HG02623 (cell line): Measurements from ENCODE around the gene GAGE1.
"Not testable (repeated sequence)": the region's sequence is repeated elsewhere in the genome, so short reads cannot be mapped to it uniquely, and the experiment has no call there.

Source experiments
- ATAC-seq: cut with Tn5 transposase; IDR thresholded peaks from one replicate; pipeline ENCODE4 v1.9.1; 2021; ENCODE audit warnings: moderate library complexity; ENCODE audit not compliant: unreplicated experiment

GAGE1 gene, protein sequence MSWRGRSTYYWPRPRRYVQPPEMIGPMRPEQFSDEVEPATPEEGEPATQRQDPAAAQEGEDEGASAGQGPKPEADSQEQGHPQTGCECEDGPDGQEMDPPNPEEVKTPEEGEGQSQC

DNA sequence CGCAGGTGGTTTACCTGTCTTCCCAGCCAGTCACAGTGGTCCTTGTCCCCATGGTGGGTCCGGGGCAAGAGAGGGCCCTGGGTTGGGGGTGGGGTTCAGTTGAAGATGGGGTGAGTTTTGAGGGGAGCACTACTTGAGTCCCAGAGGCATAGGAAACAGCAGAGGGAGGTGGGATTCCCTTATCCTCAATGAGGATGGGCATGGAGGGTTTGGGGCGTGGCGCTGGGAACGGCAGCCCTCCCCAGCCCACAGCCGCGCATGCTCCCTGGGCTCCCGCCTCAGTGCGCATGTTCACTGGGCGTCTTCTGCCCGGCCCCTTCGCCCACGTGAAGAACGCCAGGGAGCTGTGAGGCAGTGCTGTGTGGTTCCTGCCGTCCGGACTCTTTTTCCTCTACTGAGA lies at the start of gene GAGE1:
TSS of gene GAGE1 (plus strand) at position 301 of the 400 bp plus-strand sequence. CDS start 1,155 bp downstream, outside the sequence.
- not testable (repeated sequence) for ATAC-seq

DNA sequence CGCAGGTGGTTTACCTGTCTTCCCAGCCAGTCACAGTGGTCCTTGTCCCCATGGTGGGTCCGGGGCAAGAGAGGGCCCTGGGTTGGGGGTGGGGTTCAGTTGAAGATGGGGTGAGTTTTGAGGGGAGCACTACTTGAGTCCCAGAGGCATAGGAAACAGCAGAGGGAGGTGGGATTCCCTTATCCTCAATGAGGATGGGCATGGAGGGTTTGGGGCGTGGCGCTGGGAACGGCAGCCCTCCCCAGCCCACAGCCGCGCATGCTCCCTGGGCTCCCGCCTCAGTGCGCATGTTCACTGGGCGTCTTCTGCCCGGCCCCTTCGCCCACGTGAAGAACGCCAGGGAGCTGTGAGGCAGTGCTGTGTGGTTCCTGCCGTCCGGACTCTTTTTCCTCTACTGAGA lies 47.8 kb upstream of the GAGE1 start, which contains the start of gene GAGE12E:
TSS of gene GAGE12E (plus strand) at position 301 of the 400 bp plus-strand sequence. CDS start 1,155 bp downstream, outside the sequence.
- not testable (repeated sequence) for ATAC-seq

DNA sequence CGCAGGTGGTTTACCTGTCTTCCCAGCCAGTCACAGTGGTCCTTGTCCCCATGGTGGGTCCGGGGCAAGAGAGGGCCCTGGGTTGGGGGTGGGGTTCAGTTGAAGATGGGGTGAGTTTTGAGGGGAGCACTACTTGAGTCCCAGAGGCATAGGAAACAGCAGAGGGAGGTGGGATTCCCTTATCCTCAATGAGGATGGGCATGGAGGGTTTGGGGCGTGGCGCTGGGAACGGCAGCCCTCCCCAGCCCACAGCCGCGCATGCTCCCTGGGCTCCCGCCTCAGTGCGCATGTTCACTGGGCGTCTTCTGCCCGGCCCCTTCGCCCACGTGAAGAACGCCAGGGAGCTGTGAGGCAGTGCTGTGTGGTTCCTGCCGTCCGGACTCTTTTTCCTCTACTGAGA lies 38.3 kb upstream of the GAGE1 start, which contains the start of gene GAGE12F:
TSS of gene GAGE12F (plus strand) at position 301 of the 400 bp plus-strand sequence. CDS start 1,155 bp downstream, outside the sequence.
- ATAC-seq = not testable (repeated sequence)

DNA sequence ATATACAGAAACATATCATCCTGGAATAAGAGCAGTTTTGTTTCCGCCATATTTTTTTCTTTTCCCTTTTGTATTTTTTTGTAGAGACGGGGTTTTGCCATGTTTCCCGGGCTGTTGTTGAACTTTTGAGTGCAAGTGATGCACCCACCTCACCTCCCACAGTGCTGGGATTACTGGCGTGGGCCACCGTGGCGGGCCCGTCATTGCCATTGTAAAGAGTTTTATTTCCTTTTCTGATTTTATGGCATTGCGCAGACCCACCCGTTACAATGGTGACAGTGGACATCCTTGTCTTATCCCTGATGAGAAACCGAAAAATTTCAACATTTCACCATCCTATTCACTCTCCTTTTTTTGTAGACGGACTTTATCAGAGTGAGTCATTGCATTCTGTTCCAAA lies 30.1 kb upstream of the GAGE1 start:
- ATAC-seq = not testable (repeated sequence)

DNA sequence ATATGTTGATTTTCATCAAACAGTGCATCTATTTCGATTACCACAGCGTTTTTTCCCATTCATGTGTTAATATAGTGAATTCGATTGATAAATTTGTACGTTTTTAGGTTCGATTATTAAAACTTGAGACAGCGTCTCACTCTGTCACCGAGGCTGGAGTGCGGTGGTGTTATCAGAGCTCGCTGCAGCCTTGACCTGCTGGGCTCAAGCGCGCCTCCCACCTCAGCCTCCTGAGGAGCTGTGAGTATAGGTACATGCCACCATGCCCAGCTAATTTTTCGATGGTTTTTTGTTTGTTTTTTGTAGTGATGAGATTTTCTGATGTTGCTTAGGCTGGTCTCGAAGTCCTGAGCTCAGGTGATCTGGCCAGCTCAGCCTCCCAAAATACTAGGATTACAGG lies 29.7 kb upstream of the GAGE1 start:
- not testable (repeated sequence) for ATAC-seq

DNA sequence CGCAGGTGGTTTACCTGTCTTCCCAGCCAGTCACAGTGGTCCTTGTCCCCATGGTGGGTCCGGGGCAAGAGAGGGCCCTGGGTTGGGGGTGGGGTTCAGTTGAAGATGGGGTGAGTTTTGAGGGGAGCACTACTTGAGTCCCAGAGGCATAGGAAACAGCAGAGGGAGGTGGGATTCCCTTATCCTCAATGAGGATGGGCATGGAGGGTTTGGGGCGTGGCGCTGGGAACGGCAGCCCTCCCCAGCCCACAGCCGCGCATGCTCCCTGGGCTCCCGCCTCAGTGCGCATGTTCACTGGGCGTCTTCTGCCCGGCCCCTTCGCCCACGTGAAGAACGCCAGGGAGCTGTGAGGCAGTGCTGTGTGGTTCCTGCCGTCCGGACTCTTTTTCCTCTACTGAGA lies 28.7 kb upstream of the GAGE1 start, which contains the start of gene GAGE12G:
TSS of gene GAGE12G (plus strand) at position 301 of the 400 bp plus-strand sequence. CDS start 1,155 bp downstream, outside the sequence.
- ATAC-seq = not testable (repeated sequence)

DNA sequence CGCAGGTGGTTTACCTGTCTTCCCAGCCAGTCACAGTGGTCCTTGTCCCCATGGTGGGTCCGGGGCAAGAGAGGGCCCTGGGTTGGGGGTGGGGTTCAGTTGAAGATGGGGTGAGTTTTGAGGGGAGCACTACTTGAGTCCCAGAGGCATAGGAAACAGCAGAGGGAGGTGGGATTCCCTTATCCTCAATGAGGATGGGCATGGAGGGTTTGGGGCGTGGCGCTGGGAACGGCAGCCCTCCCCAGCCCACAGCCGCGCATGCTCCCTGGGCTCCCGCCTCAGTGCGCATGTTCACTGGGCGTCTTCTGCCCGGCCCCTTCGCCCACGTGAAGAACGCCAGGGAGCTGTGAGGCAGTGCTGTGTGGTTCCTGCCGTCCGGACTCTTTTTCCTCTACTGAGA lies 19.2 kb upstream of the GAGE1 start, which contains the start of gene GAGE12H:
TSS of gene GAGE12H (plus strand) at position 301 of the 400 bp plus-strand sequence. CDS start 1,155 bp downstream, outside the sequence.
- ATAC-seq = not testable (repeated sequence)

DNA sequence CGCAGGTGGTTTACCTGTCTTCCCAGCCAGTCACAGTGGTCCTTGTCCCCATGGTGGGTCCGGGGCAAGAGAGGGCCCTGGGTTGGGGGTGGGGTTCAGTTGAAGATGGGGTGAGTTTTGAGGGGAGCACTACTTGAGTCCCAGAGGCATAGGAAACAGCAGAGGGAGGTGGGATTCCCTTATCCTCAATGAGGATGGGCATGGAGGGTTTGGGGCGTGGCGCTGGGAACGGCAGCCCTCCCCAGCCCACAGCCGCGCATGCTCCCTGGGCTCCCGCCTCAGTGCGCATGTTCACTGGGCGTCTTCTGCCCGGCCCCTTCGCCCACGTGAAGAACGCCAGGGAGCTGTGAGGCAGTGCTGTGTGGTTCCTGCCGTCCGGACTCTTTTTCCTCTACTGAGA lies 9.6 kb upstream of the GAGE1 start, which contains the start of gene GAGE2A:
TSS of gene GAGE2A (plus strand) at position 301 of the 400 bp plus-strand sequence. CDS start 1,155 bp downstream, outside the sequence.
- ATAC-seq = not testable (repeated sequence)

DNA sequence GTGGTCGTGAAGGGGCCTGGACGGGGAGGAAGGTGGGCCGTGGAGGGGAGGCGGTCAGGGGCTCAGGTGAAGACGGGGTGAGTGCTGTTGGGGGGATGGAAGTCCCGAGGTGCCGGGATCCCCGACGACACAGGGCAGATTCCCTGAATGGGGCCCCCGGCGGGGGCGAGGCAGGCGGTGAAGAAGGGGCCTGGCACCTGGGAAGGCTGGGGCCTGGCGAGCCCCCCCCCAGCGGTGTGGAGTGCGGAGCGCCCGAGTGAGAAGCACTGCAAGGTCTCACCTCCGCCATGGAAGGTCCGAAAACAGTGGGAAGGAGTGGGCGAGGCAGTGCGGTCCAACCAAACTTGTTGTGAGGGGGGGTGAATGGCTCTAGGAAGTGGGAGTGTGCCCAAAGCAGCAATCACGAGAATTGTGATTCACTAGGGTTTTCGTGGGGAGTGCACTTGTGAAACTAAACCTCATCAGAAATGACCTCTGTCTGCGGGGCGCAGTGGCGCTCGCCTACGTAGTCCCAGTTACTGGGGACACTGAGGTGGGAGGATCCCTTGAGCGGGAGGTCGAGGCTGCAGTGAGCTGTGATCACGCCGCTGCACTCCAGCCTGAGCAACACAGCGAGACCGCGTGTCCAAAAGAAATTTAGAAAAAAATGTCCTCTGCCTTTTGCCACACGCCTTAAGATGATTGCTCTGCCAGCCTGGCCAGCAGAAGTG lies 8.9 kb upstream of the GAGE1 start:
- not testable (repeated sequence) for ATAC-seq

DNA sequence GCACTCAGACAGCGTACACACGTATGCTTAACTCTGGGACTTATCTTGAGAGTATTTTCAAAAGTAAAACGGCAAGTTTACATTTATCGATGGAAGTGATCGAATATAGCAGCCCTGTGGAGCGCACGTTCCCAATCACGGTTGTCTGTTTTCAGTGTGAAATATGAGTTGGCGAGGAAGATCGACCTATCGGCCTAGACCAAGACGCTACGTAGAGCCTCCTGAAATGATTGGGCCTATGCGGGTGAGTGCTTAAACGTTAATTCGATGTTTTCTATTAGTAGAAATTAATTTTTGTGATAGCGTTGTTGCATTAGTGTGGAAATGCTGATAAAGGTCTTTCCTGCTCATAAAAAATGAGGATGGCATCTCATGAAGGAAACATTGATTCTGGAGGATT lies 8.3 kb upstream of the GAGE1 start:
- not testable (repeated sequence) for ATAC-seq

DNA sequence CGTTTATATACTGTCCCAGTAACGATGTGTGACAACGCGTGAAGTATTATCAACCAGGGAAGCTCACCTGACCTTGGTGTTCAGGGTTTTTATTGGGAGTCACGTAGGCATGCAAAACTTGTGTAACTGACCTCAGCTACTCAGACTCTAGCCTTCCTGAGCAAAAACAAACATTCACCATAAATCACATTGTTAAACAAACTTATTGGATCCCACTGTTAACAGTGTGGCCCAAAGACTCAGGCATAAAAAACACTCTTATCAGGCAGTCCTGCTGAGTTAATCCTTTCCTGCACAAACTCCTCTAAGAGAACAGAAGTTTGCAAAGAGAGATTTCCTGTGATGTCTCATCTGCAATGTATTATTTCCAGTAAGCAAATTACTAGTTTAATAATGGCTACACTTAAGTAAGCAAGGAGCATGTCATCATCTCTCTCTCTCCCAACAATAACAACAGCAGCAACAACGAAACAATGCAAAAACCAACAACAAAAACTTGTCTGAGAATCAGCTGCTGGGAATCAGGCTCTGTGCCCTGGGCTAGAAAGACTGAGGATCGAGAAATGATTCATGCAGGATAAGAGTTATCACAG lies 12.0 kb downstream of the GAGE1 start:
- ATAC-seq = no peak

DNA sequence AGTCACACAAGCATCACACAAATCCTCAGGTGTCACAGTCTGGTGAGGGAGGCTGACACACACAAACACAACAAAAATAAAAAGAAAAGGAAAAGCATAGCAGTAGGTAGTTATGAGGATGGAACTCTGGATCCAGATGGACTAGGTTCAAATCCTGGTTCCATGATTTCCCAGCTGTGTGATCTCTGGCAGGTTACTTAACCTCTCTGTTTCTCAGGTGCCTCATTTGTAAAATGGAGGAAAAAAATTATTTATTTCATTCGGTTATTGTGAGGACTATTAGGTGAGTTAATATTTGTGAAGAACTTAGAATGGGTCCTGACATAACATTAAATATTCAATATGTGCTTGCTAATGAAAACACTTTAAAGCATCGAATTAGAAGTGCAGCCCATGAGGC lies 19.8 kb downstream of the GAGE1 start:
- no peak for ATAC-seq

DNA sequence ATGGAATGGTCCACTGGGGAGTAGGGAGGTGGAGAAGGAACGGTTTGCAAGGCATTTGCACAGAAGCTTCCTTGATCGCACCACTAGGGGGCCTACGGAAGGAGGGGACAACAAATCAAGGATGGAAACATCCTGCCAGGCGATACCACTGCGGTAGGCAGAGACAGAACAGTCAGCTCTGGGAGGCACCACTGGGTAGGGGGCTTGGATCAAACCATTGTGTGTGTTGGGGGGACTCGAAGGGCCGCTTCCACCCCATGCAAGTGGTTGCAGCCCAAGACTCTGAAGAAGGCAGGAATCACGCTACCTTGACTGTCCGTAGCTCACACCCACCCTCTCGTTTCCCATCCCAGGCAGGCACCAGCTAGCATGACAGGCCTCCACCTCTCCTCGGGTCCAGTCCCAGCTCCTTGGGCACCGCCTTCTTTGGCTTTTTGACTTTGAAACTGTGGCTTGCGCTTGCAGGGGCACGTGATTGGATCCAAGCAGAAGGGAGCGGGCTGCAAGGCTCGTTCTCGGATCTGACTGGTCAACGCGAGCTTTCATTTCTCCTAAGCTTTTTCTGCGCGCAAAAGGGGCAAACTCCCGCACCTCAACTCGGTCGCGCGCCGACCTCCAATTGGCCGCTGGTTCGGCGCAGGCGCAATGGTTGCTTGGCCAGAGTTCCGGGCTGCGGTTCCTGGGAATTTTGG lies 28.4 kb downstream of the GAGE1 start:
- ATAC-seq = no peak

DNA sequence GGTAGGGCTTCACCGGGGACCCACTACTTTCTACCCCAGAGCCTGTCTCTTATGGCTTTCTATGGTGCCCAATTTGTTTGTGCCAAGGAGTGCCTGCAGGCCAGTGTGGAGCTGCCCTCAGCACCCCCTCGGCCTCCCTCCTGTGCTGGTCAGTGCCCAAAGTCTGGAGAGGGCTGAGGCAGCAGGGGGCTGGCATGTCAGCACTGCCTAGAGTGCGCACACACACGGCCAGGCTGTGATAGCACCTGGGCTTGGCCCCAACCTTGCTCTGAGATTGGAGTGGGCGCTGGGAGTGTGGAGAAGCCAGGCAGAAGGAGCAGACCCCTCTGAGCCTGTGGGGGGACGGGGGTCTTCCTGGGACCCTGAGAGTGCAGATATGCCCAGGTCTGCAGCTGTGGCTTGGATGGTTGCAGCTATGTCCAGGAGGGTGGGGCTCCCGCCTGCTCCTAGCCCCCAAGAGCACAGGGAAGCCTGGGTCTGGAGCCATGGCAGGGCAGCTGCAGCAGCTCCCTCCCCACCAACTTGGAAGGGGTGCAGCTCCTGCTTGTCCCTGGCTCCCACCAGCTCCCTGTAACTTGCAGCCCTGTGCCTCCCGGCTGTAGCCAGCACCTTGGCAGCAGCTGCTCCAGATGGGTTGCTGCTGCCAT lies 46.3 kb downstream of the GAGE1 start:
- ATAC-seq = no peak

DNA sequence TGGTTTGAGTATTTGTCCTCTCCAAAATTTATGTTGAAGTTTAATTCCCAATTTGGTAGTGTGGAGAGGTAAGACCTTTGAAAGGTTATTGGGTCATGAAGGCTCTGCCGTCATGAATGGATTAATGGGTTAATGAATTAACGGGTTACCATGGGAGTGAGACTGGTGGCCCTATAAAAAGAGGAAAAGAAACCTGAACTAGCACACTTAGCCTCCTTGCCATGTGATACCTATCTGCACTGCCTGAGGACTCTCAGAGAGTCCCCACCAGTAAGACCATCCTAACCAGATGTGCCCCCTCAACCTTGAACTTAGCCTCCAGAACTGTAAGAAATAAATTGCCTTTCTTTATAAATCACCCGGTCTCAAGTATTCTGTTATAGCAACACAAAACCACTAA lies 57.7 kb downstream of the GAGE1 start:
- no peak for ATAC-seq
